Measurements from ENCODE around the gene POLR1A. TPM values are rescaled to one million over a fixed set of nuclear protein-coding genes. Genes with fewer than 3 reads are reported as not detected.
"Not testable (repeated sequence)": the region's sequence is repeated elsewhere in the genome, so short reads cannot be mapped to it uniquely, and the experiment has no call there.

POLR1A gene
- total RNA-seq, 1 experiment from 2014 or later = 47.5 TPM

GRCh38 chr2:85992611-85993010 lies 113.1 kb downstream of the POLR1A start:
- ChIA-PET POLR2A (no interaction called here), CTCF (interaction anchor here (0.6 to 3.5 kb wide), 2 partner anchors 165 to 276 kb away, joined by 5 to 18 read pairs; no protein-coding TSS in a partner anchor)
- no peaks in the 10 kb centered on the region for H3K27me3 Mint-ChIP-seq (ENCODE audit: low read depth)
- H3K27ac Mint-ChIP-seq = no peak overlapping the region
- DNase-seq (ENCODE audit: low spot score) = no peak
- no peak for ATAC-seq
- H3K4me1 Mint-ChIP-seq = no peaks in the 10 kb centered on the region
- no peak for TF ChIP-seq MAX (CRISPR knock-in tag; IDR thresholded peaks at IDR 0.05)
- TF ChIP-seq ERG (CRISPR knock-in tag; IDR thresholded peaks at IDR 0.05) = no peak
- no peak for TF ChIP-seq ZNF416 (CRISPR knock-in tag; IDR thresholded peaks at IDR 0.05)
- TF ChIP-seq ZNF396 (CRISPR knock-in tag; IDR thresholded peaks at IDR 0.05; ENCODE audit: borderline replicate concordance) = no peak
- no peak for TF ChIP-seq SMAD4 (CRISPR knock-in tag; IDR thresholded peaks at IDR 0.05)
- no peak for TF ChIP-seq PREB (CRISPR knock-in tag; IDR thresholded peaks at IDR 0.05; ENCODE audit: borderline replicate concordance)
- no peak for TF ChIP-seq ZNF671 (CRISPR knock-in tag; IDR thresholded peaks at IDR 0.05)
- no peak for TF ChIP-seq FOXP4 (CRISPR knock-in tag; IDR thresholded peaks at IDR 0.05)
- no peak for TF ChIP-seq ZBTB43 (CRISPR knock-in tag; IDR thresholded peaks at IDR 0.05)
- TF ChIP-seq HMGXB4 (CRISPR knock-in tag; IDR thresholded peaks at IDR 0.05) = no peak
- TF ChIP-seq OVOL2 (CRISPR knock-in tag; IDR thresholded peaks at IDR 0.05; ENCODE audit: borderline replicate concordance) = no peak
- TF ChIP-seq JUN (CRISPR knock-in tag; IDR thresholded peaks at IDR 0.05) = no peak
- no peak for TF ChIP-seq FOXJ3 (CRISPR knock-in tag; IDR thresholded peaks at IDR 0.05; ENCODE audit: borderline replicate concordance)
- TF ChIP-seq ZNF532 (CRISPR knock-in tag; IDR thresholded peaks at IDR 0.05; ENCODE audit: borderline replicate concordance) = no peak
- H3K9me3 Mint-ChIP-seq = no peaks in the 10 kb centered on the region
- no peak overlapping the region for H3K4me3 Mint-ChIP-seq
- H3K36me3 Mint-ChIP-seq = no peaks in the 10 kb centered on the region

GRCh38 chr2:85992053-85992452 lies 113.6 kb downstream of the POLR1A start:
- H3K27ac Mint-ChIP-seq; H3K4me1 Mint-ChIP-seq; H3K36me3 Mint-ChIP-seq; H3K9me3 Mint-ChIP-seq; ATAC-seq; POLR2A ChIA-PET; H3K27me3 Mint-ChIP-seq (ENCODE audit: low read depth); DNase-seq (ENCODE audit: low spot score); H3K4me3 Mint-ChIP-seq: not testable (repeated sequence)
- CTCF ChIA-PET = interaction anchor here (0.6 to 3.5 kb wide), 2 partner anchors 165 to 276 kb away, joined by 5 to 18 read pairs; no protein-coding TSS in a partner anchor
